ENCODE results near the gene JRKL.

DNA sequence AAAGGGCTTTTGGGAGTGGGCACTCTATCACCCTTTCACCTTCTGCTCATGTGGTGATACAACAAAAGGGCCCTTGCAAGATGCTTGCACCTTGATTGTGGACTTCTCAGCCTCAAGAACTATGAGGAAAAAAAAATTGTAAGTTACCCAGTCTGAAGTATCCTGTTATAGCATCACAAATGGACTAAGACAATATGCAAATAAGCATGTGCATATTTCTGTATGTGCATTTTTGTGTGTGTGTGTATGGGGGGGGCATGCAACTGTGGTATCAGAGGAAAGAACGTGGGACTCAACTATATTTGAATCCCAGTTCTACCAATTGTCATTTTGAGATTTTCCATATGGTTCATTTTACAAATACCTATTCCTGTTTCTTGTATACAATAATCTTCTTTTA is 10.9 kb downstream of the JRKL start:
- TF ChIP-seq GATA3 (IDR thresholded peaks at IDR 0.05; ENCODE audit: low read depth, low read length): no peak
- TF ChIP-seq GATA2 (IDR thresholded peaks at IDR 0.05; ENCODE audit: low read depth, low read length): no peak
